GM06990 (cell line): ENCODE data around the gene GAREM1.

ENCODE experiments used
- DNase-seq: peaks from one replicate; pipeline ENCODE4 v3.0.0-alpha.2; 2011; ENCODE audit not compliant: insufficient read length; ENCODE audit errors: extremely low read depth
- H3K27me3 ChIP-seq: replicated peaks from 2 replicates; pipeline ENCODE4 v1.6.0; 2011; ENCODE audit warnings: low read length; ENCODE audit not compliant: control insufficient read depth, insufficient read depth
- H3K36me3 ChIP-seq: 2 replicates; pipeline ENCODE4 v1.5.1; 2011; ENCODE audit warnings: low read length; ENCODE audit not compliant: control insufficient read depth, insufficient read depth
- H3K4me3 ChIP-seq: replicated peaks from 2 replicates; pipeline ENCODE4 v1.5.1; 2011; ENCODE audit warnings: low read depth, mild to moderate bottlenecking, control low read depth, low read length
- CTCF ChIP-seq: IDR thresholded peaks from 2 replicates; pipeline ENCODE4 v1.5.1; 2011; ENCODE audit warnings: low read length, control low read depth, mild to moderate bottlenecking, inconsistent platforms; ENCODE audit not compliant: insufficient read depth, poor library complexity, severe bottlenecking

The GAREM1 gene

DNA sequence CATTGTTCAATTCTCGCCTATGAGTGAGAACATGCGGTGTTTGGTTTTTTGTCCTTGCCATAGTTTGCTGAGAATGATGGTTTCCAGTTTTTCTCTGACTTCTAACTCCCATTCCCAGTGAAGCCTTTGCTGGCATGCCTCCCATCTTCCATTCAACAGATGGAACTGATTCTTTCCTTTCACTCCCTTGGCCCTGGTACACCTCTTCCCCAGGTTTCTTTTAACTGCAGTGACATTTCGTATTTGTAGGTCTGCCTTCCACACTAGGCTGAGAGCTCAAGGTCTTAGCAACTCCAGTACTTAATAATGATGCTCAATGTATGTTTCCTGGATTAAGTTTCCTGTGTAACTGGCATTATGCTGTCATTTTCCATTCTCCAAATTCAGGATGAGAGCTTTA lies 48.5 kb downstream of the GAREM1 start:
- Histone ChIP-seq H3K4me3 (no peak overlapping the region), H3K27me3 (no peaks in the 10 kb centered on the region), H3K36me3 (no peaks in the 10 kb centered on the region)
- no peak for TF ChIP-seq CTCF
- no peak for DNase-seq

DNA sequence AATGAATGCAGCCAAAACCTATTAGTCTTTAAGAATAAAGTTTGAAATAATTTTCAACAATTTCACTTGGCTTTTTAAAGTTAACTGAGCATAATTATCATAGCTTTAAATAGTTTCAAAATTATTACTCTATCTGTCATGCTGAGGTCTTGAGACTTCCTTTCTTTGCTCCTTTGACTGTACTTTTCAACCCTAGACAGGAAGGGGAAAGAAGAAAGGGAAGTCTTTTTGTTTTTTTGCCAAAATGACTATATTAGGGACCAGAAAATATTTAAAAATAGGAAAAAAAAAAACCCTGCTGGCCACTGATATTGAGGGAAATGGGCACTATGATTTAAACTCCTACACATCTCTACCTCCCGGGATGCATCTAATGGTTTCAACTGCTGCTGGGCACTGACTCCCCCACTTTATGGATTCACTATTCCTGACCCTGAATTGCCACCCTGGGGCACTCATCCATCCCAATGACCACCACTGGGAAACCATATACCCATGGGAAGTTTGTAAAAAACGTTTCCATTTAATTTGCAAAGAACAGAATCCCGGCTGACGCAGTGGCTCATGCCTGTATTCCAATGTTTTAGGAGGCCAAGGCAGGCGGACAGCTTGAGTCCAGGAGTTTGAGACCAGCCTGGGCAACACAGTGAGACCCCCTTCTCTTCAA lies 50.5 kb downstream of the GAREM1 start:
- Histone ChIP-seq H3K36me3 (no peaks in the 10 kb centered on the region), H3K27me3 (no peaks in the 10 kb centered on the region), H3K4me3 (no peak overlapping the region)
- no peak for TF ChIP-seq CTCF
- DNase-seq = no peak

GRCh38 chr18:32418148-32418547 lies 52.5 kb downstream of the GAREM1 start:
- no peak for TF ChIP-seq CTCF
- no peaks in the 10 kb centered on the region for H3K36me3 ChIP-seq
- H3K27me3 ChIP-seq = no peaks in the 10 kb centered on the region
- H3K4me3 ChIP-seq = no peak overlapping the region
- DNase-seq = no peak

GRCh38 chr18:32405588-32405987 lies 65.1 kb downstream of the GAREM1 start:
- Histone ChIP-seq H3K4me3 (no peak overlapping the region), H3K27me3 (no peaks in the 10 kb centered on the region), H3K36me3 (no peaks in the 10 kb centered on the region)
- TF ChIP-seq CTCF = no peak
- DNase-seq = no peak

- DNase-seq = no peak
- Histone ChIP-seq H3K4me3 (no peak overlapping the region), H3K36me3 (no peaks in the 10 kb centered on the region), H3K27me3 (no peaks in the 10 kb centered on the region)
- TF ChIP-seq CTCF = no peak
Measured at GRCh38 chr18:32401621-32402020, 69.1 kb downstream of the GAREM1 start.

DNA sequence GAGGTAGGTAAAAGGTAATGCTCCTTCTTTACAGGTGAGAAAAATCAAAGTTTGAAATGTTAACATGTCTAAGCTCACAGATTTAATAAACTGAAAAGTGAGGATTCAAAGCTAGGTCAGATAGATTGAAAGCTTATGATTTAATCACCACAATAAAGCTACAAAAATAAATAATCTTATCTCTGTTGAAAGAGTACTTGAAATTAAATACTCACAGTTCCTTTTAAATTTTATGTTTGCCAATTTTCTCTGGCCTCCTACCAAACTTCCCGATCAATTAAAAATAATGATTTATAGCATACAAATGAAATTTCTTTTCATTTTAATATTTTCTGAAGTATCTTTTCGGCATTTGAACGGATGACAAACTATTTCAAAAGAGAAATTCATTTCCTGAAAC lies 77.3 kb downstream of the GAREM1 start:
- no peak for TF ChIP-seq CTCF
- no peak overlapping the region for H3K4me3 ChIP-seq
- H3K36me3 ChIP-seq = no peaks in the 10 kb centered on the region
- no peaks in the 10 kb centered on the region for H3K27me3 ChIP-seq
- DNase-seq = no peak
